ENCODE data around the gene SRPX.

GRCh38 chrX:38247051-38247450 lies 26.4 kb upstream of the SRPX start:
- no peak for TF ChIP-seq RAD21 (IDR thresholded peaks at IDR 0.05; ENCODE audit: low read length)
- TF ChIP-seq ZBTB33 (IDR thresholded peaks at IDR 0.05; ENCODE audit: borderline replicate concordance, low read depth) = no peak
- no peak for TF ChIP-seq RFX5 (IDR thresholded peaks at IDR 0.05; ENCODE audit: low read length)
- TF ChIP-seq, protein P1, sequence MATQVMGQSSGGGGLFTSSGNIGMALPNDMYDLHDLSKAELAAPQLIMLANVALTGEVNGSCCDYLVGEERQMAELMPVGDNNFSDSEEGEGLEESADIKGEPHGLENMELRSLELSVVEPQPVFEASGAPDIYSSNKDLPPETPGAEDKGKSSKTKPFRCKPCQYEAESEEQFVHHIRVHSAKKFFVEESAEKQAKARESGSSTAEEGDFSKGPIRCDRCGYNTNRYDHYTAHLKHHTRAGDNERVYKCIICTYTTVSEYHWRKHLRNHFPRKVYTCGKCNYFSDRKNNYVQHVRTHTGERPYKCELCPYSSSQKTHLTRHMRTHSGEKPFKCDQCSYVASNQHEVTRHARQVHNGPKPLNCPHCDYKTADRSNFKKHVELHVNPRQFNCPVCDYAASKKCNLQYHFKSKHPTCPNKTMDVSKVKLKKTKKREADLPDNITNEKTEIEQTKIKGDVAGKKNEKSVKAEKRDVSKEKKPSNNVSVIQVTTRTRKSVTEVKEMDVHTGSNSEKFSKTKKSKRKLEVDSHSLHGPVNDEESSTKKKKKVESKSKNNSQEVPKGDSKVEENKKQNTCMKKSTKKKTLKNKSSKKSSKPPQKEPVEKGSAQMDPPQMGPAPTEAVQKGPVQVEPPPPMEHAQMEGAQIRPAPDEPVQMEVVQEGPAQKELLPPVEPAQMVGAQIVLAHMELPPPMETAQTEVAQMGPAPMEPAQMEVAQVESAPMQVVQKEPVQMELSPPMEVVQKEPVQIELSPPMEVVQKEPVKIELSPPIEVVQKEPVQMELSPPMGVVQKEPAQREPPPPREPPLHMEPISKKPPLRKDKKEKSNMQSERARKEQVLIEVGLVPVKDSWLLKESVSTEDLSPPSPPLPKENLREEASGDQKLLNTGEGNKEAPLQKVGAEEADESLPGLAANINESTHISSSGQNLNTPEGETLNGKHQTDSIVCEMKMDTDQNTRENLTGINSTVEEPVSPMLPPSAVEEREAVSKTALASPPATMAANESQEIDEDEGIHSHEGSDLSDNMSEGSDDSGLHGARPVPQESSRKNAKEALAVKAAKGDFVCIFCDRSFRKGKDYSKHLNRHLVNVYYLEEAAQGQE (IDR thresholded peaks at IDR 0.05; ENCODE audit: low read depth, low read length) = no peak
- no peak for TF ChIP-seq CTCF (IDR thresholded peaks at IDR 0.05)
- TF ChIP-seq RCOR1 (IDR thresholded peaks at IDR 0.05; ENCODE audit: low read length) = no peak
- TF ChIP-seq YY1 (IDR thresholded peaks at IDR 0.05; ENCODE audit: low read depth) = no peak
- no peak for TF ChIP-seq MAX (IDR thresholded peaks at IDR 0.05; ENCODE audit: low read depth)
- no peak for TF ChIP-seq SMC3 (IDR thresholded peaks at IDR 0.05; ENCODE audit: low read depth, low read length)
- no peak for TF ChIP-seq NRF1 (IDR thresholded peaks at IDR 0.05; ENCODE audit: low read depth, low read length)
- no peak for TF ChIP-seq NFIC (IDR thresholded peaks at IDR 0.05; ENCODE audit: borderline replicate concordance)
- TF ChIP-seq GABPA (IDR thresholded peaks at IDR 0.05; ENCODE audit: low read depth) = no peak
